Suprapubic skin (tissue), 4 donors: Measurements from ENCODE around the gene WWTR1.

Experiments
- EP300 ChIP-seq: sonication (generic); formaldehyde crosslinking; IDR thresholded peaks from one replicate; pipeline ENCODE4 v1.6.1; 2017; ENCODE audit warnings: antibody characterized with exemption
- POLR2A ChIP-seq, 2 donors: fragments of 450-650 bp; IDR thresholded peaks; one replicate each; pipeline ENCODE4 v1.6.1; 2017; ENCODE audit warnings: antibody characterized with exemption in 2 of 2, mild to moderate bottlenecking in 2 of 2, moderate library complexity in 2 of 2
- POLR2AphosphoS5 ChIP-seq, 3 donors: sonication (generic); formaldehyde crosslinking; IDR thresholded peaks; one replicate each; pipeline ENCODE4 v1.6.1; 2017; ENCODE audit warnings: antibody characterized with exemption in 3 of 3
- TF ChIP-seq, protein P1 (sequence below), 2 donors: fragments of 200-600 bp in 1 of 2; fragments of 450-650 bp in 1 of 2; sonication (generic) in 1 of 2; IDR thresholded peaks; one replicate each; pipeline ENCODE4 v1.5.1; 2016 to 2019; ENCODE audit warnings: antibody characterized with exemption in 2 of 2, mild to moderate bottlenecking in 1 of 2, moderate library complexity in 1 of 2

DNA sequence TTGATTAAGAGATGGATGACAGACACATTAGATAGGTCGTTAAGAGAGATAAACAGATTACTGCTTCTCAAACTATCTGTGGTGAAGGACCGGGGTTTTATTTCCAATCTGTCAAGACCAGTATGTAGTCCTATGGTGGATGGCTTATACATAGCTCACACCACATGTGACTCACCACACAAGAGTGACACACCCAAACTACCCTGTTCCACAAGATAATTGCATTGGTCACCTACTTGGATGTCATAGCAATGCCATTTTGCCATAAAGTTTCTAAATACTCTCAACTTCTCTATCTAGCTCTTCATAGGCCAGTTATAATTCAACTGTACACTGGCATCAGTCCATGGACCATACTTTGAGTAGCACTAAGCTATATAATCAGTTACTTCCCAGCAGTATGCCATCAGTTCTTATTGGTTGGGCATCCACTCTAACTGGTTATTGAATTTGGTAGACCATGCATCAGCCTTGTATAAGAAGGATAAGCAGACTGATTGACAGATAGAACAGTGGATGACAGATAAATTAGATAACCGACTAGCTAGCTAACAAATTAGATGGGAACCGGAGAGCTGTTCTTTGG, 11.6 kb downstream of the WWTR1 start:
- TF ChIP-seq, protein P1, sequence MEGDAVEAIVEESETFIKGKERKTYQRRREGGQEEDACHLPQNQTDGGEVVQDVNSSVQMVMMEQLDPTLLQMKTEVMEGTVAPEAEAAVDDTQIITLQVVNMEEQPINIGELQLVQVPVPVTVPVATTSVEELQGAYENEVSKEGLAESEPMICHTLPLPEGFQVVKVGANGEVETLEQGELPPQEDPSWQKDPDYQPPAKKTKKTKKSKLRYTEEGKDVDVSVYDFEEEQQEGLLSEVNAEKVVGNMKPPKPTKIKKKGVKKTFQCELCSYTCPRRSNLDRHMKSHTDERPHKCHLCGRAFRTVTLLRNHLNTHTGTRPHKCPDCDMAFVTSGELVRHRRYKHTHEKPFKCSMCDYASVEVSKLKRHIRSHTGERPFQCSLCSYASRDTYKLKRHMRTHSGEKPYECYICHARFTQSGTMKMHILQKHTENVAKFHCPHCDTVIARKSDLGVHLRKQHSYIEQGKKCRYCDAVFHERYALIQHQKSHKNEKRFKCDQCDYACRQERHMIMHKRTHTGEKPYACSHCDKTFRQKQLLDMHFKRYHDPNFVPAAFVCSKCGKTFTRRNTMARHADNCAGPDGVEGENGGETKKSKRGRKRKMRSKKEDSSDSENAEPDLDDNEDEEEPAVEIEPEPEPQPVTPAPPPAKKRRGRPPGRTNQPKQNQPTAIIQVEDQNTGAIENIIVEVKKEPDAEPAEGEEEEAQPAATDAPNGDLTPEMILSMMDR (IDR thresholded peaks at IDR 0.05), result no peak
- no peak for TF ChIP-seq POLR2AphosphoS5 (IDR thresholded peaks at IDR 0.05)
- TF ChIP-seq POLR2A (IDR thresholded peaks at IDR 0.05), result no peak
- TF ChIP-seq EP300, result no peak
